ENCODE measurements around the gene ZNF581.

The ZNF581 gene

GRCh38 chr19:55614711-55615542 is 28.5 kb upstream of the ZNF581 start:
- TF ChIP-seq JUND (IDR thresholded peaks at IDR 0.05; ENCODE audit: low read depth) = no peak
- in situ Hi-C loops (cut with HindIII; ENCODE audit: low pct_unique_long_range_greater_than_20kb, low sequenced_read_pairs) = no loop called here
- DNase-seq (ENCODE audit: low read depth in 1 of 2, low spot score in 1 of 2) = no peak

GRCh38 chr19:55615543-55616394 is 27.7 kb upstream of the ZNF581 start:
- DNase-seq (ENCODE audit: low read depth in 1 of 2, low spot score in 1 of 2) = no peak
- in situ Hi-C loops (cut with HindIII; ENCODE audit: low pct_unique_long_range_greater_than_20kb, low sequenced_read_pairs) = no loop called here
- no peak for TF ChIP-seq JUND (IDR thresholded peaks at IDR 0.05; ENCODE audit: low read depth)

GRCh38 chr19:55616395-55616875 is 27.0 kb upstream of the ZNF581 start:
- in situ Hi-C loops (cut with HindIII; ENCODE audit: low pct_unique_long_range_greater_than_20kb, low sequenced_read_pairs) = no loop called here
- DNase-seq (ENCODE audit: low read depth in 1 of 2, low spot score in 1 of 2) = no peak
- TF ChIP-seq JUND (IDR thresholded peaks at IDR 0.05; ENCODE audit: low read depth) = no peak

- in situ Hi-C loops (cut with HindIII; ENCODE audit: low pct_unique_long_range_greater_than_20kb, low sequenced_read_pairs) = no loop called here
- TF ChIP-seq JUND (IDR thresholded peaks at IDR 0.05; ENCODE audit: low read depth) = no peak
- no peak for DNase-seq (ENCODE audit: low read depth in 1 of 2, low spot score in 1 of 2)
These were observed 26.0 kb upstream of the ZNF581 start for GRCh38 chr19:55617426-55617825.

- in situ Hi-C loops (cut with HindIII; ENCODE audit: low pct_unique_long_range_greater_than_20kb, low sequenced_read_pairs) = no loop called here
- no peak for TF ChIP-seq JUND (IDR thresholded peaks at IDR 0.05; ENCODE audit: low read depth)
- no peak for DNase-seq (ENCODE audit: low read depth in 1 of 2, low spot score in 1 of 2)
These were observed 25.0 kb upstream of the ZNF581 start for GRCh38 chr19:55618426-55618825.

- no peak for TF ChIP-seq JUND (IDR thresholded peaks at IDR 0.05; ENCODE audit: low read depth)
- DNase-seq (ENCODE audit: low read depth in 1 of 2, low spot score in 1 of 2) = no peak
- in situ Hi-C loops (cut with HindIII; ENCODE audit: low pct_unique_long_range_greater_than_20kb, low sequenced_read_pairs) = no loop called here
These were observed 24.2 kb upstream of the ZNF581 start for GRCh38 chr19:55619286-55619685.

GRCh38 chr19:55620410-55621204 is 22.8 kb upstream of the ZNF581 start:
- in situ Hi-C loops (cut with HindIII; ENCODE audit: low pct_unique_long_range_greater_than_20kb, low sequenced_read_pairs) = no loop called here
- DNase-seq (ENCODE audit: low read depth in 1 of 2, low spot score in 1 of 2) = no peak
- no peak for TF ChIP-seq JUND (IDR thresholded peaks at IDR 0.05; ENCODE audit: low read depth)

- no peak for DNase-seq (ENCODE audit: low read depth in 1 of 2, low spot score in 1 of 2)
- TF ChIP-seq JUND (IDR thresholded peaks at IDR 0.05; ENCODE audit: low read depth) = no peak
- in situ Hi-C loops (cut with HindIII; ENCODE audit: low pct_unique_long_range_greater_than_20kb, low sequenced_read_pairs) = no loop called here
These were observed 22.2 kb upstream of the ZNF581 start for GRCh38 chr19:55621205-55621672.

- TF ChIP-seq JUND (IDR thresholded peaks at IDR 0.05; ENCODE audit: low read depth) = no peak
- DNase-seq (ENCODE audit: low read depth in 1 of 2, low spot score in 1 of 2) = no peak
- in situ Hi-C loops (cut with HindIII; ENCODE audit: low pct_unique_long_range_greater_than_20kb, low sequenced_read_pairs) = no loop called here
These were observed 21.7 kb upstream of the ZNF581 start for GRCh38 chr19:55621673-55622231.

- no peak for DNase-seq (ENCODE audit: low read depth in 1 of 2, low spot score in 1 of 2)
- in situ Hi-C loops (cut with HindIII; ENCODE audit: low pct_unique_long_range_greater_than_20kb, low sequenced_read_pairs) = no loop called here
- no peak for TF ChIP-seq JUND (IDR thresholded peaks at IDR 0.05; ENCODE audit: low read depth)
These were observed 21.0 kb upstream of the ZNF581 start for GRCh38 chr19:55622242-55622969.

- in situ Hi-C loops (cut with HindIII; ENCODE audit: low pct_unique_long_range_greater_than_20kb, low sequenced_read_pairs) = no loop called here
- no peak for DNase-seq (ENCODE audit: low read depth in 1 of 2, low spot score in 1 of 2)
- no peak for TF ChIP-seq JUND (IDR thresholded peaks at IDR 0.05; ENCODE audit: low read depth)
These were observed 20.3 kb upstream of the ZNF581 start for GRCh38 chr19:55623130-55623529.

Measured in T47D (cell line).